ENCODE results near the gene CTCF.

- TF ChIP-seq POLR2A (IDR thresholded peaks at IDR 0.05) (no peak), CTCF (IDR thresholded peaks at IDR 0.05) (no peak)
Measured at GRCh38 chr16:67672306-67672705, 110.0 kb downstream of the CTCF start.

Data from lower leg skin (tissue), 3 donors.